ENCODE data around the gene NDUFB11.
A peak's percentile ranks its signal among the peaks of the same experiment; 100 is the strongest.

The NDUFB11 gene

GRCh38 chrX:47180346-47180745 is 35.8 kb upstream of the NDUFB11 start:
- Mint-ChIP-seq H3K27me3 (no peaks in the 10 kb centered on the region), H3K4me3 (no peak overlapping the region), H3K27ac (no peak overlapping the region), H3K9me3 (no peaks in the 10 kb centered on the region), H3K4me1 (ENCODE audit: low read depth) (no peaks in the 10 kb centered on the region), H3K36me3 (ENCODE audit: low read depth) (peaks cover 95% of the 10 kb centered on the region)
- intact Hi-C loops (cut with micrococcal nuclease) = no loop called here

GRCh38 chrX:47179928-47180255 is 35.4 kb upstream of the NDUFB11 start:
- Mint-ChIP-seq H3K36me3 (ENCODE audit: low read depth) (peaks cover 95% of the 10 kb centered on the region), H3K27me3 (no peaks in the 10 kb centered on the region), H3K27ac (no peak overlapping the region), H3K4me1 (ENCODE audit: low read depth) (no peaks in the 10 kb centered on the region), H3K9me3 (no peaks in the 10 kb centered on the region), H3K4me3 (no peak overlapping the region)
- intact Hi-C loops (cut with micrococcal nuclease) = no loop called here

- Mint-ChIP-seq H3K27me3 (no peaks in the 10 kb centered on the region), H3K27ac (no peak overlapping the region), H3K4me3 (no peak overlapping the region), H3K36me3 (ENCODE audit: low read depth) (peaks cover 95% of the 10 kb centered on the region), H3K4me1 (ENCODE audit: low read depth) (no peaks in the 10 kb centered on the region), H3K9me3 (no peaks in the 10 kb centered on the region)
- intact Hi-C loops (cut with micrococcal nuclease) = no loop called here
Observed at GRCh38 chrX:47179221-47179927, 34.9 kb upstream of the NDUFB11 start.

GRCh38 chrX:47178337-47178736 is 33.8 kb upstream of the NDUFB11 start:
- no peak overlapping the region for H3K4me3 Mint-ChIP-seq
- H3K27ac Mint-ChIP-seq = no peak overlapping the region
- H3K36me3 Mint-ChIP-seq (ENCODE audit: low read depth) = peaks cover 97% of the 10 kb centered on the region
- no peaks in the 10 kb centered on the region for H3K27me3 Mint-ChIP-seq
- intact Hi-C loops (cut with micrococcal nuclease) = no loop called here
- H3K4me1 Mint-ChIP-seq (ENCODE audit: low read depth) = no peaks in the 10 kb centered on the region
- no peaks in the 10 kb centered on the region for H3K9me3 Mint-ChIP-seq

- H3K36me3 Mint-ChIP-seq (ENCODE audit: low read depth) = peaks cover 99% of the 10 kb centered on the region
- no peaks in the 10 kb centered on the region for H3K4me1 Mint-ChIP-seq (ENCODE audit: low read depth)
- intact Hi-C loops (cut with micrococcal nuclease) = no loop called here
- H3K9me3 Mint-ChIP-seq = no peaks in the 10 kb centered on the region
- no peak overlapping the region for H3K4me3 Mint-ChIP-seq
- H3K27ac Mint-ChIP-seq = no peak overlapping the region
- no peaks in the 10 kb centered on the region for H3K27me3 Mint-ChIP-seq
Observed at GRCh38 chrX:47177079-47177478, 32.6 kb upstream of the NDUFB11 start.

- Mint-ChIP-seq H3K4me1 (ENCODE audit: low read depth) (no peaks in the 10 kb centered on the region), H3K27me3 (no peaks in the 10 kb centered on the region), H3K27ac (no peak overlapping the region), H3K4me3 (no peak overlapping the region), H3K36me3 (ENCODE audit: low read depth) (peaks cover 99% of the 10 kb centered on the region), H3K9me3 (no peaks in the 10 kb centered on the region)
- intact Hi-C loops (cut with micrococcal nuclease) = no loop called here
Observed at GRCh38 chrX:47176101-47176740, 31.7 kb upstream of the NDUFB11 start.

GRCh38 chrX:47175588-47175980 is 31.1 kb upstream of the NDUFB11 start:
- H3K36me3 Mint-ChIP-seq (ENCODE audit: low read depth) = peaks cover 99% of the 10 kb centered on the region

GRCh38 chrX:47174846-47175587 is 30.5 kb upstream of the NDUFB11 start:
- Mint-ChIP-seq H3K4me3 (no peak overlapping the region), H3K27me3 (no peaks in the 10 kb centered on the region), H3K27ac (peak overlapping the region; percentile 49), H3K36me3 (ENCODE audit: low read depth) (peaks cover 99% of the 10 kb centered on the region), H3K9me3 (no peaks in the 10 kb centered on the region), H3K4me1 (ENCODE audit: low read depth) (no peaks in the 10 kb centered on the region)
- intact Hi-C loops (cut with micrococcal nuclease) = no loop called here

More at GRCh38 chrX:47175588-47175980, 31.1 kb upstream of the NDUFB11 start:
- Mint-ChIP-seq H3K9me3 (no peaks in the 10 kb centered on the region), H3K27ac (peak overlapping the region; percentile 49), H3K4me3 (no peak overlapping the region), H3K4me1 (ENCODE audit: low read depth) (no peaks in the 10 kb centered on the region), H3K27me3 (no peaks in the 10 kb centered on the region)
- intact Hi-C loops (cut with micrococcal nuclease) = no loop called here

- H3K27me3 Mint-ChIP-seq = no peaks in the 10 kb centered on the region
- no peak overlapping the region for H3K27ac Mint-ChIP-seq
- H3K4me3 Mint-ChIP-seq = no peak overlapping the region
- H3K9me3 Mint-ChIP-seq = no peaks in the 10 kb centered on the region
- intact Hi-C loops (cut with micrococcal nuclease) = no loop called here
- H3K36me3 Mint-ChIP-seq (ENCODE audit: low read depth) = peaks cover 100% of the 10 kb centered on the region
- no peaks in the 10 kb centered on the region for H3K4me1 Mint-ChIP-seq (ENCODE audit: low read depth)
Observed at GRCh38 chrX:47174376-47174775, 29.9 kb upstream of the NDUFB11 start.

GRCh38 chrX:47172971-47173792 is 28.7 kb upstream of the NDUFB11 start:
- H3K4me3 Mint-ChIP-seq = no peak overlapping the region
- no peaks in the 10 kb centered on the region for H3K4me1 Mint-ChIP-seq (ENCODE audit: low read depth)
- peaks cover 100% of the 10 kb centered on the region for H3K36me3 Mint-ChIP-seq (ENCODE audit: low read depth)
- no peaks in the 10 kb centered on the region for H3K27me3 Mint-ChIP-seq
- no peaks in the 10 kb centered on the region for H3K9me3 Mint-ChIP-seq
- intact Hi-C loops (cut with micrococcal nuclease) = no loop called here
- no peak overlapping the region for H3K27ac Mint-ChIP-seq

- no peak overlapping the region for H3K27ac Mint-ChIP-seq
- intact Hi-C loops (cut with micrococcal nuclease) = no loop called here
- no peaks in the 10 kb centered on the region for H3K9me3 Mint-ChIP-seq
- H3K4me3 Mint-ChIP-seq = no peak overlapping the region
- peaks cover 95% of the 10 kb centered on the region for H3K36me3 Mint-ChIP-seq (ENCODE audit: low read depth)
- no peaks in the 10 kb centered on the region for H3K27me3 Mint-ChIP-seq
- H3K4me1 Mint-ChIP-seq (ENCODE audit: low read depth) = no peaks in the 10 kb centered on the region
Observed at GRCh38 chrX:47172549-47172948, 28.0 kb upstream of the NDUFB11 start.

- Mint-ChIP-seq H3K36me3 (ENCODE audit: low read depth) (peaks cover 89% of the 10 kb centered on the region), H3K27ac (no peak overlapping the region), H3K4me3 (no peak overlapping the region), H3K4me1 (ENCODE audit: low read depth) (no peaks in the 10 kb centered on the region), H3K27me3 (no peaks in the 10 kb centered on the region), H3K9me3 (no peaks in the 10 kb centered on the region)
- intact Hi-C loops (cut with micrococcal nuclease) = no loop called here
Observed at GRCh38 chrX:47171996-47172395, 27.5 kb upstream of the NDUFB11 start.

GRCh38 chrX:47170861-47171692 is 26.6 kb upstream of the NDUFB11 start:
- Mint-ChIP-seq H3K36me3 (ENCODE audit: low read depth) (peaks cover 80% of the 10 kb centered on the region), H3K9me3 (no peaks in the 10 kb centered on the region), H3K4me1 (ENCODE audit: low read depth) (no peaks in the 10 kb centered on the region), H3K27ac (peak overlapping the region; percentile 6), H3K27me3 (no peaks in the 10 kb centered on the region), H3K4me3 (no peak overlapping the region)
- intact Hi-C loops (cut with micrococcal nuclease) = no loop called here
